Astrocyte of the cerebellum (primary cell): ENCODE data around the gene BMP4.

Experiments used
- DNase-seq: peaks from one replicate; pipeline ENCODE4 v3.0.0-alpha.2; 2011; ENCODE audit warnings: low read depth
- H3K4me3 ChIP-seq: 2 replicates; pipeline ENCODE4 v1.5.1; 2011; ENCODE audit warnings: mild to moderate bottlenecking, low read depth, low read length, moderate library complexity
- CTCF ChIP-seq: IDR thresholded peaks from 2 replicates; pipeline ENCODE4 v1.5.1; 2012; ENCODE audit warnings: low read length, low read depth, moderate library complexity, mild to moderate bottlenecking; ENCODE audit errors: missing control alignments
- in situ Hi-C: cut with HindIII; loops from 2 replicates; pipeline ENCODE4 v1.10.0; 2017; ENCODE audit warnings: low sequenced_read_pairs

The BMP4 gene

DNA sequence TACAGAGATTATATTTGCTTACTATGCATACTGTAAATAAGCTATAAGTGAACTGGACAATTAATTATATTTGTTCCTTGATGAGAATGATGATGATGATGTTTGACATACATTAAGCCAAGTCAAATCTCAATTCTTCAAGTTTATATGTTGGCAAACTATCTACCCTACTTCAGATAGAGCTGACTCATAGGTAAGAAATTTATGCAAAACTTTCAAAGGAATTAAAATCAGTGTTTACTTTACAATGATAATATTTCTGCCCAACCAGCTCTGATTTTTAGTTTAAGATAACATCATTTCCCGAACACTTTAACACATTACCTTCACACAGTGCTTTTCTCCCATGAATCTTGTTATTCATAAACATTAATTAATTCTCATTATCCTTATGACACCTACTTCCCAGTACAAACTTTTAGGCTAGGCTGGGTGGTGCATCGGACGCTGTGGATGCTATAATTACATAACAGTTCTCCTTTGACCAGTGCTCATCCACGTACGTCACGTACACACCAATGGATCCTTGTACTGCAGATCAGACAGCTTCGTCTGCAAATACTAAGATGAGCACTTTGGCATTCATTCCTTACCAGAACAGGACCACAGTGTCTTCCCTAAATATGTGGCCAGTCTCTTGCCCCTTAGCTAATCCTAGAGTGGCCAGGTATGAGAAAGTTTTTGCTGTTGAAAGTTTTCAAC lies 18.3 kb downstream of the BMP4 start:
- TF ChIP-seq CTCF = no peak
- H3K4me3 ChIP-seq = no peak overlapping the region
- DNase-seq = no peak
- in situ Hi-C loops = loop anchor here (5.0 kb wide), 1 partner anchor 46 kb away; no protein-coding TSS in a partner anchor

- no peak for TF ChIP-seq CTCF
- in situ Hi-C loops = loop anchor here (5.0 kb wide), 1 partner anchor 43 kb away; no protein-coding TSS in a partner anchor
- no peak for DNase-seq
- H3K4me3 ChIP-seq = no peak overlapping the region
These were observed 21.7 kb downstream of the BMP4 start for GRCh38 chr14:53934778-53935414.

DNA sequence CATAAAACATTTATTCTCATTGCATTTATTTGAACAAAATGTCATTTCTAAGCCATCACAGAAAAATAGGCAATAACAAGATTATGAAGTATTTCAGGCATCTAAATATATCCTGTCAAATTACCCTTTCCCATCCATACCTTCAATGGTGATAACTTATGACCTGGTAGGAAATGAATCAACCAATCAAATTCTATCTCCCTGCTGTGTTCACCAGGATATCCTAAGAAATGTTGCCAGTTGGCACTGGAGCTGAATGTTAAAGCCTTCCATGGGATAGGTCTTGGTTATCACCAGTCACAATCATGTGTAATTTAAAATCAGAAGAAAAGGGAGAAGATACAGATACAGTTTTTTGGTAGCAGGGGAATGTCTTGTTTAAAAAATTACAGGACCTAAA lies 23.7 kb downstream of the BMP4 start:
- TF ChIP-seq CTCF = no peak
- H3K4me3 ChIP-seq = no peak overlapping the region
- DNase-seq = no peak
- in situ Hi-C loops = no loop called here

DNA sequence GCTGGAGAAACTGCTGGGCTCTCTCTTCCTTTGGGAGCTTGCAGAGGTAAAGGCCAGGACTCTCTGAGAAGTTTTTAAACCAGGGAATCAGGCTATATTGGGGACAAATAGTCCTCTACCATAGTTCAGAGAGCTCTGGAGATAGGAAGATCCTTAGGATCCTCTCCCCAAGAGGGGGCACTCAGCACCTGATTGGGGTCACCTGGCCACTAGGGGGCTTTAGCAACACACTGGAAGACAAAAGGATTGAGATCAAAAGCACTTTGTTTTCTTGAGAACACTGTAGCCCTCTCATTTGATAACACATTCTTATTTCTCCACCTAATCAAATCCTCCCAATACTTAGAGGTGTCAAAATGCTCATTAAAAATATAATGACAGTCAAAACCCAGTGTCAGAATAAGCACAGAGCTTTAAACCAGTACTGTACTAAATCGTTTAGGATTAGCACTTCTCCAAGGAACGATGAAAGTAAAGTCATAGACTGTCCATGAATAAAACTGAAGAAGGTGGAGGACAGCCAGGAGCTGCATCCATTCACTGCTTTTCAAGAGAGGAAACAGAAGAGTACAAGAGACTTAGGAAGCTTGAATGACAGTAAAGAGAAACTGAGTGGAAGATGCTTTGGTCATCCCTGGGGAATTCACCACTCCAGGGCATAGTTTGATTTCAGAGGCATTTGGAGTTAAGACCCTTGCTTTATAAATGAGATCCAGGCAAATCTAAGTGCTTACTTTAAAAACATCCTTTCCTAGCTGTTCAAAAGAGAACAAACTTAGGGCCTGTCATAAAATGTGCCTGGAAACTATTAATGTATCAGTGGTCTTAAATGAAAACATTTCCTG lies 26.5 kb downstream of the BMP4 start:
- peak; percentile 48 for TF ChIP-seq CTCF
- in situ Hi-C loops = no loop called here
- no peak overlapping the region for H3K4me3 ChIP-seq
- DNase-seq = no peak

DNA sequence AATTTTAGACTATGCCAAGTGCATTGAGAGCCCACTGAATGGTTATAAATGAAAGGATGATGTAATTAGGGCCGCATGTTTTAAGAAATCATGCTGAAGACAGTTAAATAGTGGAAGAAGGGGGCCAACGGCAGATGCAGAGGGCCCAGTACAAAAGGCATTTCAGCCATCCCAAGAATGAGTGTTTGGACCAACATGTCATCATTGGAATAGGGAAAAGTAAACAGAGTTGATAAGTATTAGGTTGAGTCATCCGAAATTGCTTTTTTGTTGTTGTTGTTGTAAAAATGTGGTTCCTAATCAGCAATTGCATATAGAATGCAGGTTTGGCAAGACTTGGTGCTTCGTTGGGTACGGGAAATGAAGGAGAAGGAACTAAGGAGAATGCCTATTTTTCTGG lies 29.5 kb downstream of the BMP4 start:
- no peak for TF ChIP-seq CTCF

DNA sequence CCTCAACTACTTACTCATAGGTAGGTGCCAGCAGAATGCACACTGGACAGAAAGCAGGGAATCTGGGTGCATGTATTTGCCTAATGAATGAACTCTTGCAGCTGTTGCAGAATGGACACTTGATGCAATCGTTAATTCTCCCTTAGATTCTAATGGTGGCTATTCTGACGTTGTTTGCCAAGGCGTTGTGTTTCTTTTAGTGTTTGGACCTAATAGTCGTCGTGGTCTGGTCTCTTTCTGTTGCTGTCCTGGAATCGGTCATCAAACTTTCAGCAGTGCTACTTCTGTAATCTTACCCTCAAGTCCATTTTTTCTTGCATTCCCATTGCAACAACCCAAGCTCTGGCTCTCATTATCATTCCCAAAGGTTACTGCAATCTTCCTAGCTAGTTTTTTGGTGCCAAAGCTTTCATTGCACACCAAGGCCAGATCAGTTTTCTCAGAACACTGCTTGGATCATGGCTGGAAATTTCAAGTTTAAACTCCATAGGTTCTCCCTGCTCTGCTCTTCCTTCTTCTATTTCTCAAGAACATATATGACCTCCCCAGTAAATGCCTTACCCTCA lies 31.3 kb downstream of the BMP4 start:
- DNase-seq = no peak
- no peak overlapping the region for H3K4me3 ChIP-seq
- no peak for TF ChIP-seq CTCF
- in situ Hi-C loops = no loop called here

More for the DNA sequence above, 29.5 kb downstream of the BMP4 start:
- no peak overlapping the region for H3K4me3 ChIP-seq
- in situ Hi-C loops = no loop called here
- no peak for DNase-seq
